RCC 7860 (cell line): ENCODE results near the gene ALDH1L1.

Experiments used
- DNase-seq: peaks from one replicate; pipeline ENCODE4 v3.0.0-alpha.2; 2015; ENCODE audit warnings: low spot score
- FAIRE-seq: peaks from 2 replicates; lab custom pipeline; 2012; peaks lifted over from hg19 to GRCh38; lab: Jason Lieb, UNC

ALDH1L1 gene

DNA sequence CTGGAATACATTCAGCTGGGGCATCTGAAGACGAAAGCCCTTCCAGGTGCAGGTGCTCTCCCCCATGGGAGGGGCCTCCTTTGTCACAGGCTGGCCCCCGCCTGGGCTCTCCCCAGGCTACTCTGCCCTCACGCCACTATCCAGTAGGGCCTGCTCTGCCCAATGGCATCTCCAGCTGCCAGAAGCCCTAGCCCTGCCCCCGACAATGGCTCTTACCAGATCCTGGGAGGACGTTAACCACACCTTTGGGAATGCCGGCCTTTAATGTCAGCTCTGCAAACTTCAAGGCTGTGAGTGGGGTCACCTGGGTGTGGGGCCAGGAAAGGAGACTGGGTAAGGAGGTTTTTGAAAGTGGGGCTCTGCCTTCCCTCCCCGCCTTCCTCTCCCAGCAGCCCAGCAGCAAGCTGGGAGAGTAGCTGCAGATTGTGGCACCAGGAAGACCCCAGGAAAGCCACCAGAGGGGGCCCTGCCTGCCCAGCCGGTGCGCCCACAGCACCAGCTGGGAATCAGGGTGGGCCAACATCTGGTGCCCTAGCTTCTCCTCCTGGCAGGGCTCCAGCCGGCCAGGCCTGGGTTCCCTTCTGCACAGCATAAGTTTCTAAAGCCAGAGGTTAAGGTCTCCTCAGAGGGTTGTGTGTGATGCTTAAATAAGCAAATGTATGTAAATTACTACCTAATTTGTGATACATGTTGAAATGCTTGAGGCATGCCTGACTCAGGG lies 56.1 kb downstream of the ALDH1L1 start:
- DNase-seq (no peak), FAIRE-seq (no peak)

DNA sequence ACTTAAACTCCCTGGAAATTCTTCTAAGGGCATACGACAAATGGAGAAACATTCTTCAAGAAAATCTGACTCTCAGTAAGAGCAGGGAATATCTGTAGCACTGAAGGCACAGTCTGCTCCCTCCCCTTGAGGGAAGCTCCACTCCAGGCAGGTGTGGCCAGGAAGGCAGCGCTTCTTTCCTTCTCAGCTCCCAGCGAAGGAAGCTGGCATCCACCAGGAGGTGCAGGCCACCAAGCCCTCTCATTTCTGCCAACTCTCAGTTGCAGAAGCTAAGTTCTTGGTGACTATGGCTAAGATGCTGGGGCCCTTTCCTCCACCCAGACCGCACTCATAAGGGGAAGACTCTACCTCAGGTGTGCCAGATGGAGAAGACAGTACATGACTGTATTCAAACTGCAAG lies 58.8 kb downstream of the ALDH1L1 start:
- DNase-seq (no peak), FAIRE-seq (no peak)

DNA sequence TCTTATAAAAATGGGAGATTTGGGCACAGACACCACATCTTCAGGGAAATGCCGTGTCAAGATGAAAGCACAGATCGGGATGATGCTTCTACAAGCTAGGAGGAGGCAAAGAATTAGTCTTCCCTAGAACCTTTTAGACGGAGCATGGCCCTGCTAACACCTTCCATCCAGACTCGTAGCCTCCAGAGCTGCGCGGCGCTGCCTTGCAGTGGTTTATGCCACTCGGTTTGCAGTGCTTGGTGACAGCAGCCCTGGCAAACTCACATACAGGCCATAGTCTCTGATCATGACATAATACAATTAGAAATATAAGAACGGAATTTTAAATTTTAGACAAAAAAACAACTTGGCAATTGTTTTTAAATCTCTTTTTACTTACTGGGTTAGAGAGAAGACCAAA lies 59.3 kb downstream of the ALDH1L1 start:
- no peak for FAIRE-seq

GRCh38 chr3:126119976-126120375 lies 60.4 kb downstream of the ALDH1L1 start:
- FAIRE-seq (no peak), DNase-seq (no peak)

More for the DNA sequence above, 59.3 kb downstream of the ALDH1L1 start:
- no peak for DNase-seq

- no peak for FAIRE-seq
- DNase-seq: no peak
Measured at GRCh38 chr3:126119008-126119675, 61.2 kb downstream of the ALDH1L1 start.

DNA sequence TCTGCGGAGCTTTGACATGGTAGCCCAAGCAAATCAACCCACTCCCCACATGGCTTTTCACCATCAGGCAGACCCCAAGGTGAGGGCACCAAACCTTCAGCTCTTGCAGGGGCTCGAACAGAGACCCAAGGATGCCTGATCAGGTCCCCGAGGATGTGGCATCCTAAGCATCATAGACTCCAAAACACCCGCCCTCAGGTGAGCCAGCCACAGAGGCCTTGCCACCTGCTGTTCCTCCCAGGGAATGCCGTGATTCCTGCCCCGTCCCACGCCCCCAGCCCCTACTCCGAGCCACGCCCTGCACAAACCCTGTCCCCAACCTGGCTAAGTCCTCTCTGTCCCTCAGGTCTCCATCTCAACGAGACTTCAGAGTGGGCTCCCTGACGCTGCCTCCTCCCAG lies 61.8 kb downstream of the ALDH1L1 start:
- DNase-seq (no peak), FAIRE-seq (no peak)

- FAIRE-seq: no peak
- DNase-seq: no peak
Measured at GRCh38 chr3:126117786-126118185, 62.6 kb downstream of the ALDH1L1 start.

- FAIRE-seq (no peak), DNase-seq (no peak)
Measured at GRCh38 chr3:126117212-126117611, 63.2 kb downstream of the ALDH1L1 start.

GRCh38 chr3:126116526-126116925 lies 63.9 kb downstream of the ALDH1L1 start:
- FAIRE-seq: no peak

DNA sequence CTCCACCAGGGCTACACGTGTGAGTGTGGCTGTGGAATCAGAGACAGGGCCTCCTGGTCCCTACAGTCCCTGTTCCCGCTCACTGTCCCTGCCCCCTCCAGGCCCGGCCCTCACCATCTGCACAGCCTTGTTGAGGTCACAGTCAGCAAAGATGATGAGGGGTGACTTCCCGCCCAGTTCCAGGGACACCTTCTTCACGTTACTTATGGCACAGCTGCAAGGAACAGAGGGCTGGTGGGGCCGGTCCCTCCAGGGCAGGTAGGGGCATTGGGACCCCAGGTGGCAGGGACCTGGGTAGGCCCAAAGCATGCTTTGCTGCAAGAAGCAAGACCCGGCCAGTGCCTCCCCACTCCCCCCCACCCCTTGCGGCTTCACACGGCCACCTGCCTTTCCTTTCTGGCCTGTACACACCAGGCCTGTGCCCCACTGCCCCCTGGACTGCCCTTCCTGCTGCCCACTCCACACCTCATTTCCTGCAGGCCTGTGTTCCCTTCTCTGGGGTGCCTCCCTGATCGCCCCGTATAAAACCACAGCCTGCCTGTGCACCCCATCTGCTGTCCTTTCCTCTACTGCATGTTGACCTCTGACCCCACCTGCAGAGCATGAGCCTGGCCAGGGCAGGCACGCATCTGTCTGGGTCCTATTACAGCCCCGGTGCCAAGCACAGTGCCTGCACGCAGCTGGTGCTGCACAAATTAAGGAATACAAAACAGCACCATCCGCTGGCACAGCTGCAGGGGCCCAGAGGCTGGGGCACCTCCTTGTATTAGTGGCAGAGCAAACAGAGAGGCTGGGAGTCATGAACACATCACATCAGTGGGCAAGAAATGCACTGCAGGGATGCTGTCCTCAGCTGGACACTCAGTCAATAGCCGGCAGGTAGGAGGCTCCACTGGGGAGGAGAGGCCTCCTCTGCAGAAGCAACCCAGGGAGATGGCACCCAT lies 65.7 kb downstream of the ALDH1L1 start:
- DNase-seq (no peak), FAIRE-seq (no peak)

More at GRCh38 chr3:126116526-126116925, 63.9 kb downstream of the ALDH1L1 start:
- DNase-seq: no peak

DNA sequence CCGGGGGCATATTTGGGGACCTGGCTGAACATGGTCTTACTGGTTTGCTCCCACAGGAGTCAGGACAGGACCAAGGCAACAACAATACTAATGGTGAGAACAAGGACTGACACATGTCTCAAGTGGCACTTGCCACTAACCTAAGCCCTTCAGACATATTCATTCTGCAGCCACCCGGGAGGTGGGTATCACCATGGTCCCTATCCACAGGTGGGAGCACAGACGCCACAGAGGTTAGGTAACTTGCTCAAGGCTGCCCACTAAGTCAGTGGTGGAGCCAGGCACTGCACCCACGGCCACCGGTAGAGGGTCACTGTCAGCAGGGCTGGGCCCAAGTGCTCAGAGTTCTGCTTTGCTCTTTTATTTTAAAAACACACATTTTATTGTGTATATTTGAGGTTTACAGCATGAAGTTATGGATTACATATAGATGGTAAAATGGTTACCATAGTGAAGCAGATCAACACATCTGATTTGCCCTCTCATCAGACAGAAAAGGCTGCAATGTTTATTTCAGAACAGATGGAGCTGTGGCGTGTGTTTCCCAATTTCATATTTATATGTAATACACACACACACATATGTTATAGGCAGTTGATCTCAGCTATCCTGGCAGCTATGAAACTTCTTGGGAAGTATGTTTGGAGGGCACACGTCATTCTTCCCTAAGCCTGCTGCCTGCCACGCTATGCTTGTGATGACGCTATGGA lies 66.5 kb downstream of the ALDH1L1 start:
- DNase-seq (no peak), FAIRE-seq (no peak)

DNA sequence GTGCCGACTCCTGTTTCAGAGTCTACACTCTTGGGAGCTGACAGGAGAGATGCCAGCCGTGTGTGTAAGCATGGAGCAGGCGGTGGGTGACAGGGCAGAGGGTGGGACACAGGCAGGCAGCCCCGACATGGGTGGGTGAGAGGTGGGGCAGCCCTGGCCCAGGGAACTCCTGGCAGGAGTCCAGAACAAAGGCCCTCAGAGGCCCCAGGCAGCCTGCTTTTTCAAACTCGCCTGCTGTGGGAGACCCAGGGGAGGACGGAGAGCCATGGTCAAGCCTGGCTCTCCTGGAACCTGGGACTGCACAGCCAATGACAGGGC lies 67.2 kb downstream of the ALDH1L1 start:
- no peak for FAIRE-seq
- no peak for DNase-seq

DNA sequence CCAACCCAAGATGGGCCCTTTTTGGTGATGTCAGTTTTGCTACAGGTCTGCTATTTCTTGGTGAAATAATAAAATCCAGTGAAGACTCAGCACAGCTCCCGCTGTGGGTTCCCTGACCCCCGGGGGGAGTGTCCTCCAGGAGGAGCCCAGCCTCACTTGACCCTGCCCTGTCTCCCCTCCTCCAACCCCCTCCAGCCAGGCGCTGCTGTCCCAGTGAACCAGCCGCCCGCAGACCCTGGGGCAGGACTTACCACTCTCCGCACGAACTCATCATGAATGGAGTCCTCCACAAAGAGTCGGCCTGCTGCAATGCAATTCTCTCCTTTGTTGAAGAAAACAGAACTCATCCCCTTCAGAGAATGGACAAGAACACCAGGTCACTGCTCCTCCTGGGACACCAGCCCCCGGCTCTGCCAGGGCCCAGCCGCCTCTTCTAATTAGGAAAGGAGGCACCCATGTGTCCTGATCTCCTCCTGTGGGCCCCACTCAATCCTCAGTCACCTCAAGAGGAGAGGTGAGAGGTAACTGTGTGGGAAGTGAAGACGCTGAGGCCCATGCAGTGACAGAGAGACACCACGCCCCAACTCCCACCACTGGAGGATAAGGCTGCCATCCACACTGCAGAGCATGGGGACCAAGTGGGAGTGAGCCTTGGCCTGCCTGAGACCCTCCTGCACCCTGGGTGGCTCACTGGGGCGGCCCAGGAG lies 67.7 kb downstream of the ALDH1L1 start:
- DNase-seq: no peak
- no peak for FAIRE-seq

DNA sequence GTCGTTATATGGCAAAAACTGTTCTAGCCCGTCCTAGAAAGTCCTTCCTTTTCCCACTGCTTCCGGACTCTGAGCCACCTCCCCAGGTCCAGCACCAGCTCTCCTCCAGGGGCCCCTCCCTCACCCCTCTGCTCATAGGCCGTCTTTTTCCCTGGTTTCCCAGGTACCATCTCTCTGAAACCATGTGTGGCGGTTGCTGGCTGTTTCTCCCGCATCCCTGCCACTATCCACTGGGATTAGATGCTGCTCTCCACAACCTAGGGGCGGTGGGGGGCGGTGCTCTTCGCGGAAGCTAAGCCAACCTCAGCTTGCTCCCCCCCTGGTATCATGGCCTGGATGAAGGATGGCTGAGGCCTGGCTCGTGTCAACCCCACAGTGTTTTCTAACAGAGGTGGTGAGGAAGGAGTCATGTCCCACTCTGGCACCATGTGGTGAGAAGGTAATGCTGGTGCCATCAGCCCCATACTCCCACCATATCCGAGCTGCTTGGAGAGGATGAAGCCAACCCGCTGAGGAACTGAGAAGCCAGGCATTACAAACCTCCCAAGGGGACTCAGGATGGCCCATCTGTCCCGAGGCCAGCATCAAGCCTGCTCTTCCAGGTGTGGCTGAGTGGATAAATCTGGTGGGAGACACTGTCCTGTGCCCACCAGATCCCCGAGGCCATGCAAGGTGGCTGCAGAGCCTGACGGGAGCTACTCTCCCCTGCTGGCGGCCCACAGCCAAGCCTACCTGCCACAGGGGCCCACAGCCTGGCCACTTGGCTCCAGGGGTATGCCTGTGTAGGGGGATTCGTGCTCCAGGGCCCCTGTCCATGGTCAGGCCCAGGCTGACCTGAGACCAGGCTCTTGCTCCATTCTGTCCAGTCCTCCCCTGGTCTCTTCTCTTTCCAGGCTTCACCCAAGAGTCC lies 68.6 kb downstream of the ALDH1L1 start:
- FAIRE-seq: no peak

DNA sequence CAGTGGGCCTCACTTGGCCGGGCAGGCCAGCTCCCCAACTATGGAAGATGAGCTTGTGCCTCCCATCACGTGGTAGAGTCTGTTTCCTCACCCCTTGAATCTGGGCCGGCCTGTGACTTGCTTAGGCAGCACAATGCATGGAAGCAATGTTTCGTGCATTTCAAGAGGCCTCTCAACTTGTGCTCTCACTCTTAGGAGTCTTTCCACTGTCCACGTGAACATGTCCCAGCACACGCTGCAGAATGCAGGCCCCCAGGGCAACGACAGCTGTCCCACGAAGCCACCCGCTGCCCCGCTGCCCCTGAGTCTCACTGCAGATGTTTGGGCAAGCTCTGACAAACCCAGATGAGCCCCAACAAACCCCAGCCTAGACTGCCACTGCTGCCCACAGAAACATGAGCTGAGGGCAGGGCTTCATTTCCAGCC lies 69.2 kb downstream of the ALDH1L1 start:
- FAIRE-seq: no peak
- DNase-seq: no peak

More for the DNA sequence above, 68.6 kb downstream of the ALDH1L1 start:
- DNase-seq: no peak

DNA sequence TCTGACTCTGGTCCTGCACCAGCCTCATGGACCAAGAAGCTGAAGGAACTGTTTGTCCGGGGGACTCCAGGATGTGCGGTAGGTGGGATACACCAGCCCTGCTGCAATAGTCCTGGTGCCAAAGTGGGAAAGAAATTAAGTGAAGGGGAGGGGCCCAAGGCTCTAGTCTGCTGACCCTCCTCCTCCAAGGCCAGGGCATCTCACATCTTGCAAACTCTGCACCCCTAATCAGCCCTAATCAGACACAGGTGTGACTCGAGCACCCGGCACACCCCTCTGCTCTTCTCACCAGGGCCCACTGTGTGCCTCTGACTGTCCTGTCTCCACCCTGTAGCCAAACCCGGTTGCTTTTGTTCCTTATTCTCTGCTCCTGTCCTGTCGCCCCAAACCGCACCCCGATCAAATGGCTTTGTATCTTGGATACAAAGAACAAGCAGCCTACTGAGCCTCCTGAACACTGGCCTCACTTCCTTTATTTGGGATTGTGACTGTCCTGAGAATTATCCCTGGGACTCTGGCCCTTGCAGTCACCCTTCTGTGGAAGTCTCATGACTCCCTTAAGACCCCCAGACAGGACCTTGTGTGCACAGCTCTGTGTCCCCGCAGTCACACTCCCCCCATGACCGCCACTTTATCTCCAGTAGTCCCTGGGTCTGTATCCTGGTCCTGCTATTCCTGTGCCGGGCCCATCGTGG lies 69.8 kb downstream of the ALDH1L1 start:
- DNase-seq (no peak), FAIRE-seq (no peak)

GRCh38 chr3:126109880-126110235 lies 70.5 kb downstream of the ALDH1L1 start:
- DNase-seq (no peak), FAIRE-seq (no peak)

DNA sequence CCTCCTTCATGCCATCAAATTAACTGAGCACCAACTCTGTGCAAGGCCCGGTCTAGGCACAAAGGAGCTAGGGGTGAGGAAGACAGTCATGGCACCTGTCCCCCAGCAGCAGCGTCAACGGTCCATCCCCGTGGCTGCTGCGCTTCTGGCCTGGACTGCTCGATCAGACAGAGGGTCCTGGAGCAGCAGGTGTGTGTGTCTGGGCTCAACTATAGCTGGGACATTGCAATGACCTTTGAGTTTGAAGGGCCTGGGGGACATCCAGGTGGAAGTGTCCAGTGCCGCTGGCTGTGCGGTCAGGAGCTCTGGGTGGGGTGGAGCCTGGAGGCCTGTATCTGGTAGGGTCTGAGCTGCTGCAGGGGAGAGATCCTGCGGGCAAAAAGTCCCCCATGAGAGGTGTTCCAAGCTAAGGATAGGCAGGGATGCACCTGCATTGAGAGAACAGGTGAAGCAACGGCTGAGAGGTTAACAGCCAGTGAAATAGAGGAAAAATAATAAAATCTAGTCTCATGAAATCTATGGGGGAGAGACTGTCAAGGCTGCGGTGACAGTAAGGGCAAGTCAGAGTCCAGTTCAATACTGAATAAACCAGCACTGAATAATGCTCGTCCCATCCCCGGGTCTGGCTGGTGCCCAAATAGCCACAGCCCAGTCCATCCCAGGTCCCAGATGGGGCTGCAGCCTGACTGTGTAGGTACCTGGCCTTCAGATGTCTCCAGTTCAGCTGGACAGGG lies 71.1 kb downstream of the ALDH1L1 start:
- FAIRE-seq: no peak
- no peak for DNase-seq
